GM06990 (cell line): ENCODE measurements around the gene SETMAR.
"Not testable (repeated sequence)": the region's sequence is repeated elsewhere in the genome, so short reads cannot be mapped to it uniquely, and the experiment has no call there.

Experiments
- DNase-seq: peaks from one replicate; pipeline ENCODE4 v3.0.0-alpha.2; 2011; ENCODE audit not compliant: insufficient read length; ENCODE audit errors: extremely low read depth
- H3K27me3 ChIP-seq: replicated peaks from 2 replicates; pipeline ENCODE4 v1.6.0; 2011; ENCODE audit warnings: low read length; ENCODE audit not compliant: control insufficient read depth, insufficient read depth
- H3K36me3 ChIP-seq: 2 replicates; pipeline ENCODE4 v1.5.1; 2011; ENCODE audit warnings: low read length; ENCODE audit not compliant: control insufficient read depth, insufficient read depth
- H3K4me3 ChIP-seq: replicated peaks from 2 replicates; pipeline ENCODE4 v1.5.1; 2011; ENCODE audit warnings: low read depth, mild to moderate bottlenecking, control low read depth, low read length
- CTCF ChIP-seq: IDR thresholded peaks from 2 replicates; pipeline ENCODE4 v1.5.1; 2011; ENCODE audit warnings: low read length, control low read depth, mild to moderate bottlenecking, inconsistent platforms; ENCODE audit not compliant: insufficient read depth, poor library complexity, severe bottlenecking

Gene SETMAR

DNA sequence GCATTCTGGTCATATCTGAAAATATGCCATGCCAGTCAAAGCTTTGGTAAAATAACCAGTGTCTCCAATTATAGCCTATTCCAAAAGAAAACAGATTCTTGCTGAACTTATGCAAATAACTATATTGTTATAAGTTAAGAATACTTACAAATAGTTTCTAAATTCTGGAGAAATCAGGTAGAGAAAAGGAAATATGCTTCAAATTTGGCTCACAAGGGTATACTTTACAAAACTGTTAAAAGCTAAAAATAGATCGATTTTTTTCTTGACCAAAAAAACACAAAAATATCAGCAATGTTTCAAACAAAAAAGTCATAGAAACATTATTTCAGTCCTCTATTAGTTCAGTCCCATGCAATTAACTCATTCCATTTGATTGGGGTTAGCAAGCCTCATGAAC is 23.7 kb downstream of the SETMAR start:
- TF ChIP-seq CTCF, result no peak
- Histone ChIP-seq H3K27me3 (no peaks in the 10 kb centered on the region), H3K36me3 (no peaks in the 10 kb centered on the region), H3K4me3 (no peak overlapping the region)
- DNase-seq, result no peak

DNA sequence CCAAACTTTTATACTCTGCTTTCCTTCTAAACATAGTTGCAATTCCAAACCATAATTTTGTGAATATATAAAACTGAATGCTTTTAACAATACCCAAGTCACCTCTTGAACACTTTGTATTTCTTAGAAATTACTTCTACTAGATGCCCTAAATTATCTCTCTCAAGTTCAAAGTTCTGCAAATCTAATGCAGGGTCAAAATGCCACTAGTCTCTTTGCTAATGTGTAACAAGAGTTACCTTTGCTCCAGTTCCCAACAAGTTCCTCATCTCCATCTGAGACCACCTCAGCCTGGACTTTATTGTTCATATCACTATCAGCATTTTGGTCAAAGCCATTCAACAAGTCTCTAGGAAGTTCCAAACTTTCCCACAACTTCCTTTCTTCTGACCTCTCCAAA is 26.6 kb downstream of the SETMAR start:
- not testable (repeated sequence) for H3K36me3 ChIP-seq, DNase-seq, H3K4me3 ChIP-seq, H3K27me3 ChIP-seq

DNA sequence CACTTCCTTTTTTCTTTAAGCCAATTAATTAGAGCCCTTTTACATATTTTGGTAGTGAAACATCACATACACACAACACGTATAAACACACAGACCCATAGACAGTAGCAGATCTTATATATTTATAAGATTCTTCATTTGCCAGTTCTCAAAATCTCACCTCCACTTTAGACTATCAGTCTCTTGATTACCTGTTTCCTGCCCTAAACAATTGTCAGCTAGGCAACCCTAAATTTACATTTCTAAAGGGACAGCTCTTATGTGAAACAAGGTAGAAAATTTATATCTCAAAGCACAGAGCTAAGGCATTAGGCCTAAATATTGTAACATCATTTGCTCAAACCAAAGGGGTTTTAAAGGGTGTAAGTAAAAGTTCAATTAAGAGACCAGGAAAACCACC is 28.9 kb downstream of the SETMAR start:
- DNase-seq, result no peak
- no peak for TF ChIP-seq CTCF
- Histone ChIP-seq H3K36me3 (no peaks in the 10 kb centered on the region), H3K27me3 (no peaks in the 10 kb centered on the region), H3K4me3 (no peak overlapping the region)

- H3K27me3 ChIP-seq, result no peaks in the 10 kb centered on the region
- no peaks in the 10 kb centered on the region for H3K36me3 ChIP-seq
- DNase-seq, result no peak
- TF ChIP-seq CTCF, result no peak
- H3K4me3 ChIP-seq, result no peak overlapping the region
These were observed 29.4 kb downstream of the SETMAR start for GRCh38 chr3:4332574-4332973.

DNA sequence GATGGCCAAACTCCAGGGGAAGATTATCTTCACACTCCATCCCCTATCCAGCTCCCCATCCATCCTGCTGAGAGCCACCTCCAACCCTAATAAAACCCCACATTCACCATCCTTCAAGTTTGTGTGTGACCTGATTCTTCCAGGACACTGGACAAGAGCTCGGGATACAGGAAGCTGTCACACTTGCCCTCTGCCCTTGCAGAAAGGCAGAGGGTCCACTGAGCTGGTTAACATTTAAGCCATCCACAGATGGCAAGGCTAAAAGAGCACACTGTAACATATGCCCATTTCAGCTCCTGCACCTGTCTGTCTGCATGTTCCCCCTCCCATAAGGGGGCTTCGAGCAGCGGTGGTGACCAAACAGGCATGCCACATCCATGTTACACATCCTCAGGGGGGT is 29.8 kb downstream of the SETMAR start:
- no peak for TF ChIP-seq CTCF
- H3K36me3 ChIP-seq, result no peaks in the 10 kb centered on the region
- no peak for DNase-seq
- H3K27me3 ChIP-seq, result no peaks in the 10 kb centered on the region
- H3K4me3 ChIP-seq, result no peak overlapping the region

DNA sequence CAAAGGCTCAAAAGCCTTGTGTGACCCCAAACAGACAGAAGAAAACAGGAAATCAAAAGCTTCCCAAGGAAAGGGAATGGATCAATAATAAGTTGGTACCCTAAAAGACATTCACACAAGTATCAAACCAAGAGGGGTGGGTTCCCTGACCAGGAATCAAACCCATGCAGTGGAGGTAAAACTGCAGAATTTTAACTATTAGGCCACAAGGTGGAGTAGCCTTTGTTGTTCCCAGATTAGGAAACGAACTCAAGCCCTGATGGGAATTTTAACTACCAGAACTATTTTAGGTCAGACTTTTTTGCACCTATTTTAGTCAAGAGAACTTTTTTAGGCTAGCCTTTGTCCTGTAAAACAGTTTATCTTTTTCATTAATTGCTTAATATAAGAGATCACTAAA is 31.4 kb downstream of the SETMAR start:
- no peaks in the 10 kb centered on the region for H3K36me3 ChIP-seq
- TF ChIP-seq CTCF, result peak; percentile 20
- no peak overlapping the region for H3K4me3 ChIP-seq
- no peaks in the 10 kb centered on the region for H3K27me3 ChIP-seq
- no peak for DNase-seq
